GM06990 (cell line): Measurements from ENCODE around the gene A2M.

ENCODE experiments used
- DNase-seq: peaks from one replicate; pipeline ENCODE4 v3.0.0-alpha.2; 2011; ENCODE audit not compliant: insufficient read length; ENCODE audit errors: extremely low read depth
- H3K27me3 ChIP-seq: replicated peaks from 2 replicates; pipeline ENCODE4 v1.6.0; 2011; ENCODE audit warnings: low read length; ENCODE audit not compliant: control insufficient read depth, insufficient read depth
- H3K36me3 ChIP-seq: 2 replicates; pipeline ENCODE4 v1.5.1; 2011; ENCODE audit warnings: low read length; ENCODE audit not compliant: control insufficient read depth, insufficient read depth
- H3K4me3 ChIP-seq: replicated peaks from 2 replicates; pipeline ENCODE4 v1.5.1; 2011; ENCODE audit warnings: low read depth, mild to moderate bottlenecking, control low read depth, low read length
- CTCF ChIP-seq: IDR thresholded peaks from 2 replicates; pipeline ENCODE4 v1.5.1; 2011; ENCODE audit warnings: low read length, control low read depth, mild to moderate bottlenecking, inconsistent platforms; ENCODE audit not compliant: insufficient read depth, poor library complexity, severe bottlenecking

The A2M gene

GRCh38 chr12:9109737-9110491 is 5.8 kb downstream of the A2M start:
- Histone ChIP-seq H3K36me3 (no peaks in the 10 kb centered on the region), H3K27me3 (no peaks in the 10 kb centered on the region), H3K4me3 (no peak overlapping the region)
- no peak for TF ChIP-seq CTCF
- DNase-seq = no peak

- no peak for DNase-seq
- Histone ChIP-seq H3K27me3 (no peaks in the 10 kb centered on the region), H3K4me3 (no peak overlapping the region), H3K36me3 (no peaks in the 10 kb centered on the region)
- no peak for TF ChIP-seq CTCF
These were observed 6.6 kb downstream of the A2M start for GRCh38 chr12:9109213-9109522.

GRCh38 chr12:9108504-9109212 is 7.1 kb downstream of the A2M start:
- TF ChIP-seq CTCF = no peak
- no peak for DNase-seq
- no peak overlapping the region for H3K4me3 ChIP-seq
- no peaks in the 10 kb centered on the region for H3K27me3 ChIP-seq
- H3K36me3 ChIP-seq = no peaks in the 10 kb centered on the region

GRCh38 chr12:9107542-9107873 is 8.2 kb downstream of the A2M start:
- Histone ChIP-seq H3K36me3 (no peaks in the 10 kb centered on the region), H3K27me3 (no peaks in the 10 kb centered on the region), H3K4me3 (no peak overlapping the region)
- DNase-seq = no peak
- TF ChIP-seq CTCF = no peak

- no peaks in the 10 kb centered on the region for H3K27me3 ChIP-seq
- no peak for TF ChIP-seq CTCF
These were observed 8.8 kb downstream of the A2M start for GRCh38 chr12:9106610-9107541.

More at GRCh38 chr12:9106610-9107541, 8.8 kb downstream of the A2M start:
- no peak for DNase-seq
- no peaks in the 10 kb centered on the region for H3K36me3 ChIP-seq
- no peak overlapping the region for H3K4me3 ChIP-seq
